NCI-H2196 (cell line): ENCODE results near the gene FHIT.
"Not testable (repeated sequence)": the region's sequence is repeated elsewhere in the genome, so short reads cannot be mapped to it uniquely, and the experiment has no call there.

ENCODE experiments used
- DNase-seq: peaks from one replicate; lab custom pipeline; 2025; ENCODE audit not compliant: unreplicated experiment; lab: John Stamatoyannopoulos, UW

The FHIT gene

GRCh38 chr3:60585918-60586317 is 665.3 kb downstream of the FHIT start:
- no peak for DNase-seq

GRCh38 chr3:60584250-60584649 is 667.0 kb downstream of the FHIT start:
- no peak for DNase-seq

GRCh38 chr3:60582288-60582687 is 669.0 kb downstream of the FHIT start:
- no peak for DNase-seq

GRCh38 chr3:60580809-60581208 is 670.4 kb downstream of the FHIT start:
- no peak for DNase-seq

- DNase-seq: no peak
These were observed 671.5 kb downstream of the FHIT start for GRCh38 chr3:60579734-60580133.

GRCh38 chr3:60578936-60579335 is 672.3 kb downstream of the FHIT start:
- DNase-seq: no peak

GRCh38 chr3:60577601-60578000 is 673.7 kb downstream of the FHIT start:
- DNase-seq: no peak

GRCh38 chr3:60575718-60576272 is 675.5 kb downstream of the FHIT start:
- DNase-seq: no peak

GRCh38 chr3:60574046-60574769 is 677.0 kb downstream of the FHIT start:
- no peak for DNase-seq

GRCh38 chr3:60573494-60573893 is 677.8 kb downstream of the FHIT start:
- no peak for DNase-seq

- DNase-seq: no peak
These were observed 679.7 kb downstream of the FHIT start for GRCh38 chr3:60571511-60571910.

GRCh38 chr3:60557122-60557521 is 694.1 kb downstream of the FHIT start:
- no peak for DNase-seq

- DNase-seq: no peak
These were observed 695.4 kb downstream of the FHIT start for GRCh38 chr3:60555686-60556354.

GRCh38 chr3:60553144-60553543 is 698.1 kb downstream of the FHIT start:
- DNase-seq: no peak

- no peak for DNase-seq
These were observed 698.7 kb downstream of the FHIT start for GRCh38 chr3:60552581-60552980.

- no peak for DNase-seq
These were observed 699.6 kb downstream of the FHIT start for GRCh38 chr3:60551455-60552209.

GRCh38 chr3:60549863-60550262 is 701.4 kb downstream of the FHIT start:
- no peak for DNase-seq

GRCh38 chr3:60542995-60543394 is 708.3 kb downstream of the FHIT start:
- DNase-seq: no peak

- DNase-seq: not testable (repeated sequence)
These were observed 711.9 kb downstream of the FHIT start for GRCh38 chr3:60539394-60539793.

- DNase-seq: peak; percentile 70
These were observed 714.8 kb downstream of the FHIT start for GRCh38 chr3:60536420-60536819.

- DNase-seq: no peak
These were observed 719.5 kb downstream of the FHIT start for GRCh38 chr3:60531759-60532158.

GRCh38 chr3:60528651-60529050 is 722.6 kb downstream of the FHIT start:
- DNase-seq: no peak
